ENCODE measurements around the gene FANCC. TPM values are rescaled to one million over a fixed set of nuclear protein-coding genes. Genes with fewer than 3 reads are reported as not detected.

The FANCC gene
- polyA plus RNA-seq, 1 of the 3 experiments (the other 2 are of a cell fraction): 3.5 TPM

DNA sequence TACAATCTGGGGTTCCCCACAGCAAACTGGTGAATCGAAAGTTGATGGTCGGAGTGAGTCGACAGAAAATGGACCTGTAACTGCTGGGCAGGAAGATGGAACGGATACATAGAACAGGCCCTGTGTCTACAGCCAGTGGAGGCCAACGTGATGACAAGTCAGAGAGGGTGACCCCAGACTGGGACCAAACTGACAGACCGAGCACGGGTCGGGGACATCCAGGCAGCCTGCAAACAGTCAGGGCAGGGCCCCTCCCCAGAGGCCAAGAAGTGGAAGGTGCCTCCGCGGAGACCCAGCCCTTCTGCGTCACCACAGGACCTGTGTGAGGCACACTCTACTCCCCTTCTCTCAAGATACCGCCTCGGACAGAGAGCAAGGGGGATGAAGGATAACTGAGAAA lies 25.1 kb upstream of the FANCC start (continued):
- TF ChIP-seq, protein P1, sequence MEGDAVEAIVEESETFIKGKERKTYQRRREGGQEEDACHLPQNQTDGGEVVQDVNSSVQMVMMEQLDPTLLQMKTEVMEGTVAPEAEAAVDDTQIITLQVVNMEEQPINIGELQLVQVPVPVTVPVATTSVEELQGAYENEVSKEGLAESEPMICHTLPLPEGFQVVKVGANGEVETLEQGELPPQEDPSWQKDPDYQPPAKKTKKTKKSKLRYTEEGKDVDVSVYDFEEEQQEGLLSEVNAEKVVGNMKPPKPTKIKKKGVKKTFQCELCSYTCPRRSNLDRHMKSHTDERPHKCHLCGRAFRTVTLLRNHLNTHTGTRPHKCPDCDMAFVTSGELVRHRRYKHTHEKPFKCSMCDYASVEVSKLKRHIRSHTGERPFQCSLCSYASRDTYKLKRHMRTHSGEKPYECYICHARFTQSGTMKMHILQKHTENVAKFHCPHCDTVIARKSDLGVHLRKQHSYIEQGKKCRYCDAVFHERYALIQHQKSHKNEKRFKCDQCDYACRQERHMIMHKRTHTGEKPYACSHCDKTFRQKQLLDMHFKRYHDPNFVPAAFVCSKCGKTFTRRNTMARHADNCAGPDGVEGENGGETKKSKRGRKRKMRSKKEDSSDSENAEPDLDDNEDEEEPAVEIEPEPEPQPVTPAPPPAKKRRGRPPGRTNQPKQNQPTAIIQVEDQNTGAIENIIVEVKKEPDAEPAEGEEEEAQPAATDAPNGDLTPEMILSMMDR (IDR thresholded peaks at IDR 0.05): no peak
- no peak for TF ChIP-seq FOXJ3 (CRISPR knock-in tag; IDR thresholded peaks at IDR 0.05)
- no peak for TF ChIP-seq POLR2AphosphoS5 (IDR thresholded peaks at IDR 0.05; ENCODE audit: low read depth, low read length)
- no peak for TF ChIP-seq FOSL2 (IDR thresholded peaks at IDR 0.05; ENCODE audit: borderline replicate concordance, low read depth)

- Histone ChIP-seq H3K36me3 (replicated peaks in 1 of 2; ENCODE audit: control insufficient read depth in 1 of 2, insufficient read depth in 2 of 2, low read length in 1 of 2) (no peaks in the 10 kb centered on the region), H3F3A (replicated peaks; ENCODE audit: insufficient read depth) (no peaks in the 10 kb centered on the region), H3K27ac (ENCODE audit: low read depth in 2 of 2, low read length in 1 of 2) (no peak overlapping the region), H3K79me2 (ENCODE audit: insufficient read depth) (no peaks in the 10 kb centered on the region), H3K9ac (no peak overlapping the region), H2AFZ (ENCODE audit: low read depth) (no peak overlapping the region), H3K9me2 (no peaks in the 10 kb centered on the region), H4K20me1 (ENCODE audit: insufficient read depth) (no peaks in the 10 kb centered on the region), H3K4me2 (no peak overlapping the region), H3K4me3 (ENCODE audit: low read depth in 2 of 2, low read length in 1 of 2) (no peak overlapping the region), H3K4me1 (ENCODE audit: control insufficient read depth in 1 of 2, insufficient read depth in 2 of 2, low read depth in 1 of 2, low read length in 1 of 2) (no peaks in the 10 kb centered on the region; a peak in 1 of 4 replicates), H3K27me3 (ENCODE audit: insufficient read depth) (no peaks in the 10 kb centered on the region), H3K9me3 (no peaks in the 10 kb centered on the region)
- CTCF ChIA-PET: interaction anchor here (0.9 to 1.4 kb wide), 3 partner anchors 16 to 31 kb away, joined by 3 read pairs; partner anchors contain the start of gene FANCC
- POLR2A ChIA-PET: no interaction called here
- DNase-seq: no peak
- WGBS (ENCODE audit: low lambda C conversion rate): 69% methylated on average over 5 of the region's 5 CpGs
- TF ChIP-seq, protein P2, sequence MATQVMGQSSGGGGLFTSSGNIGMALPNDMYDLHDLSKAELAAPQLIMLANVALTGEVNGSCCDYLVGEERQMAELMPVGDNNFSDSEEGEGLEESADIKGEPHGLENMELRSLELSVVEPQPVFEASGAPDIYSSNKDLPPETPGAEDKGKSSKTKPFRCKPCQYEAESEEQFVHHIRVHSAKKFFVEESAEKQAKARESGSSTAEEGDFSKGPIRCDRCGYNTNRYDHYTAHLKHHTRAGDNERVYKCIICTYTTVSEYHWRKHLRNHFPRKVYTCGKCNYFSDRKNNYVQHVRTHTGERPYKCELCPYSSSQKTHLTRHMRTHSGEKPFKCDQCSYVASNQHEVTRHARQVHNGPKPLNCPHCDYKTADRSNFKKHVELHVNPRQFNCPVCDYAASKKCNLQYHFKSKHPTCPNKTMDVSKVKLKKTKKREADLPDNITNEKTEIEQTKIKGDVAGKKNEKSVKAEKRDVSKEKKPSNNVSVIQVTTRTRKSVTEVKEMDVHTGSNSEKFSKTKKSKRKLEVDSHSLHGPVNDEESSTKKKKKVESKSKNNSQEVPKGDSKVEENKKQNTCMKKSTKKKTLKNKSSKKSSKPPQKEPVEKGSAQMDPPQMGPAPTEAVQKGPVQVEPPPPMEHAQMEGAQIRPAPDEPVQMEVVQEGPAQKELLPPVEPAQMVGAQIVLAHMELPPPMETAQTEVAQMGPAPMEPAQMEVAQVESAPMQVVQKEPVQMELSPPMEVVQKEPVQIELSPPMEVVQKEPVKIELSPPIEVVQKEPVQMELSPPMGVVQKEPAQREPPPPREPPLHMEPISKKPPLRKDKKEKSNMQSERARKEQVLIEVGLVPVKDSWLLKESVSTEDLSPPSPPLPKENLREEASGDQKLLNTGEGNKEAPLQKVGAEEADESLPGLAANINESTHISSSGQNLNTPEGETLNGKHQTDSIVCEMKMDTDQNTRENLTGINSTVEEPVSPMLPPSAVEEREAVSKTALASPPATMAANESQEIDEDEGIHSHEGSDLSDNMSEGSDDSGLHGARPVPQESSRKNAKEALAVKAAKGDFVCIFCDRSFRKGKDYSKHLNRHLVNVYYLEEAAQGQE (IDR thresholded peaks at IDR 0.05; ENCODE audit: low read depth, low read length): no peak
- TF ChIP-seq SMC3 (IDR thresholded peaks at IDR 0.05; ENCODE audit: low read depth, low read length) (peak; percentile 36), RAD21 (IDR thresholded peaks at IDR 0.05; ENCODE audit: low read length) (peak; percentile 50)
Measured at GRCh38 chr9:95341293-95341962, 23.9 kb upstream of the FANCC start.

- Histone ChIP-seq H3K9me2 (no peaks in the 10 kb centered on the region), H3K27me3 (ENCODE audit: insufficient read depth) (no peaks in the 10 kb centered on the region), H3K36me3 (replicated peaks in 1 of 2; ENCODE audit: control insufficient read depth in 1 of 2, insufficient read depth in 2 of 2, low read length in 1 of 2) (no peaks in the 10 kb centered on the region), H2AFZ (ENCODE audit: low read depth) (no peak overlapping the region), H3K27ac (ENCODE audit: low read depth in 2 of 2, low read length in 1 of 2) (no peak overlapping the region), H4K20me1 (ENCODE audit: insufficient read depth) (no peaks in the 10 kb centered on the region), H3K79me2 (ENCODE audit: insufficient read depth) (no peaks in the 10 kb centered on the region), H3K4me3 (ENCODE audit: low read depth in 2 of 2, low read length in 1 of 2) (no peak overlapping the region), H3F3A (replicated peaks; ENCODE audit: insufficient read depth) (no peaks in the 10 kb centered on the region), H3K9me3 (no peaks in the 10 kb centered on the region), H3K9ac (no peak overlapping the region), H3K4me2 (no peak overlapping the region), H3K4me1 (ENCODE audit: control insufficient read depth in 1 of 2, insufficient read depth in 2 of 2, low read depth in 1 of 2, low read length in 1 of 2) (no peaks in the 10 kb centered on the region; a peak in 1 of 4 replicates)
- WGBS (ENCODE audit: low lambda C conversion rate): 58% methylated on average over 6 of the region's 6 CpGs
- no peak for DNase-seq
- POLR2A ChIA-PET: no interaction called here
- TF ChIP-seq POLR2AphosphoS5 (IDR thresholded peaks at IDR 0.05; ENCODE audit: low read depth, low read length): no peak
- TF ChIP-seq FOXJ3 (CRISPR knock-in tag; IDR thresholded peaks at IDR 0.05): no peak
- TF ChIP-seq FOSL2 (IDR thresholded peaks at IDR 0.05; ENCODE audit: borderline replicate concordance, low read depth): no peak
- TF ChIP-seq ZBTB33 (IDR thresholded peaks at IDR 0.05; ENCODE audit: borderline replicate concordance, low read depth): no peak
- TF ChIP-seq USF2 (IDR thresholded peaks at IDR 0.05; ENCODE audit: borderline replicate concordance, low read depth, low read length): no peak
- CTCF ChIA-PET: interaction anchor here (1.1 to 1.2 kb wide), 2 partner anchors 22 to 123 kb away, joined by 3 read pairs; no protein-coding TSS in a partner anchor
Measured at GRCh38 chr9:95338243-95338642, 20.7 kb upstream of the FANCC start.
